Astrocyte (in vitro differentiated cells and primary cell): ENCODE measurements around the gene CSF2RB. TPM values are rescaled to one million over a fixed set of nuclear protein-coding genes. Genes with fewer than 3 reads are reported as not detected.

ENCODE experiments used
- DNase-seq: peaks from one replicate; pipeline ENCODE4 v3.0.0-alpha.2; 2010; ENCODE audit warnings: low read depth
- FAIRE-seq: peaks from 2 replicates; lab custom pipeline; 2011; peaks lifted over from hg19 to GRCh38; lab: Jason Lieb, UNC
- H2AFZ ChIP-seq: 2 replicates; pipeline ENCODE4 v1.6.0; 2012; ENCODE audit warnings: low read depth, low read length, inconsistent platforms
- H3K27ac ChIP-seq: 2 replicates; pipeline ENCODE4 v1.5.1; 2011; ENCODE audit warnings: low read depth, low read length, inconsistent platforms
- H3K27me3 ChIP-seq: 2 replicates; pipeline ENCODE4 v1.6.0; 2011; ENCODE audit warnings: low read length, inconsistent platforms; ENCODE audit not compliant: insufficient read depth
- H3K36me3 ChIP-seq: 2 replicates; pipeline ENCODE4 v1.5.1; 2011; ENCODE audit warnings: low read length, inconsistent platforms; ENCODE audit not compliant: insufficient read depth
- H3K4me1 ChIP-seq: 2 replicates; pipeline ENCODE4 v1.5.1; 2011; ENCODE audit warnings: low read length, inconsistent platforms; ENCODE audit not compliant: insufficient read depth
- H3K4me2 ChIP-seq: 2 replicates; pipeline ENCODE4 v1.6.0; 2012; ENCODE audit warnings: low read length, inconsistent platforms
- H3K4me3 ChIP-seq: 2 replicates; pipeline ENCODE4 v1.5.1; 2011; ENCODE audit warnings: low read depth, mild to moderate bottlenecking, low read length, inconsistent platforms; ENCODE audit not compliant: insufficient read depth
- H3K79me2 ChIP-seq: 2 replicates; pipeline ENCODE4 v1.6.0; 2012; ENCODE audit warnings: mild to moderate bottlenecking, low read length, inconsistent platforms; ENCODE audit not compliant: insufficient read depth
- H3K9ac ChIP-seq: 2 replicates; pipeline ENCODE4 v1.6.0; 2012; ENCODE audit warnings: mild to moderate bottlenecking, low read length, inconsistent platforms
- H3K9me3 ChIP-seq: 2 replicates; pipeline ENCODE4 v1.5.1; 2012; ENCODE audit warnings: low read depth, mild to moderate bottlenecking, low read length, inconsistent platforms; ENCODE audit not compliant: insufficient read depth
- H4K20me1 ChIP-seq: 2 replicates; pipeline ENCODE4 v1.6.0; 2012; ENCODE audit warnings: low read length, inconsistent platforms; ENCODE audit not compliant: insufficient read depth
- H3K27ac Mint-ChIP-seq: one replicate; pipeline ENCODE4 v1.8.0; 2021; ENCODE audit warnings: mild to moderate bottlenecking, mixed read lengths; ENCODE audit not compliant: unreplicated experiment
- H3K27me3 Mint-ChIP-seq: one replicate; pipeline ENCODE4 v1.8.0; 2021; ENCODE audit warnings: low read depth, mixed read lengths; ENCODE audit not compliant: unreplicated experiment
- H3K36me3 Mint-ChIP-seq: one replicate; pipeline ENCODE4 v1.8.0; 2021; ENCODE audit warnings: low read depth, mixed read lengths; ENCODE audit not compliant: unreplicated experiment
- H3K4me1 Mint-ChIP-seq: one replicate; pipeline ENCODE4 v1.8.0; 2021; ENCODE audit warnings: low read depth, mixed read lengths; ENCODE audit not compliant: unreplicated experiment
- H3K4me3 Mint-ChIP-seq: one replicate; pipeline ENCODE4 v1.8.0; 2021; ENCODE audit warnings: mild to moderate bottlenecking, moderate library complexity, mixed read lengths; ENCODE audit not compliant: unreplicated experiment
- H3K9me3 Mint-ChIP-seq: one replicate; pipeline ENCODE4 v1.8.0; 2021; ENCODE audit warnings: mild to moderate bottlenecking, mixed read lengths; ENCODE audit not compliant: unreplicated experiment
- EZH2 ChIP-seq: IDR thresholded peaks from 2 replicates; pipeline ENCODE4 v1.6.1; 2012; ENCODE audit warnings: mild to moderate bottlenecking, low read length, inconsistent platforms; ENCODE audit not compliant: insufficient read depth
- total RNA-seq: library from RNA; stranded (reverse); gene quantifications from 2 replicates; pipeline ENCODE4 v1.2.1, GENCODE V29; 2021
- TF ChIP-seq, protein P1 (sequence below): IDR thresholded peaks from 2 replicates; pipeline ENCODE4 v1.5.1; 2011; ENCODE audit warnings: low read depth, mild to moderate bottlenecking, inconsistent platforms, low read length, moderate library complexity; ENCODE audit not compliant: insufficient read depth

The CSF2RB gene
- total RNA-seq, 1 donor from 2014 or later: 0.09 TPM

GRCh38 chr22:36976606-36977005 lies 63.2 kb downstream of the CSF2RB start:
- Mint-ChIP-seq H3K36me3 (no peaks in the 10 kb centered on the region), H3K9me3 (peaks cover 3% of the 10 kb centered on the region), H3K27me3 (peaks cover 33% of the 10 kb centered on the region), H3K4me3 (no peak overlapping the region), H3K27ac (peak overlapping the region; percentile 34), H3K4me1 (peaks cover 1% of the 10 kb centered on the region)
- Histone ChIP-seq H2AFZ (no peak overlapping the region), H3K36me3 (no peaks in the 10 kb centered on the region), H3K4me1 (no peaks in the 10 kb centered on the region), H4K20me1 (no peaks in the 10 kb centered on the region), H3K27me3 (peaks cover 2% of the 10 kb centered on the region), H3K4me2 (no peak overlapping the region), H3K4me3 (no peak overlapping the region), H3K79me2 (no peaks in the 10 kb centered on the region), H3K27ac (no peak overlapping the region), H3K9me3 (no peaks in the 10 kb centered on the region), H3K9ac (no peak overlapping the region)
- TF ChIP-seq, protein P1, sequence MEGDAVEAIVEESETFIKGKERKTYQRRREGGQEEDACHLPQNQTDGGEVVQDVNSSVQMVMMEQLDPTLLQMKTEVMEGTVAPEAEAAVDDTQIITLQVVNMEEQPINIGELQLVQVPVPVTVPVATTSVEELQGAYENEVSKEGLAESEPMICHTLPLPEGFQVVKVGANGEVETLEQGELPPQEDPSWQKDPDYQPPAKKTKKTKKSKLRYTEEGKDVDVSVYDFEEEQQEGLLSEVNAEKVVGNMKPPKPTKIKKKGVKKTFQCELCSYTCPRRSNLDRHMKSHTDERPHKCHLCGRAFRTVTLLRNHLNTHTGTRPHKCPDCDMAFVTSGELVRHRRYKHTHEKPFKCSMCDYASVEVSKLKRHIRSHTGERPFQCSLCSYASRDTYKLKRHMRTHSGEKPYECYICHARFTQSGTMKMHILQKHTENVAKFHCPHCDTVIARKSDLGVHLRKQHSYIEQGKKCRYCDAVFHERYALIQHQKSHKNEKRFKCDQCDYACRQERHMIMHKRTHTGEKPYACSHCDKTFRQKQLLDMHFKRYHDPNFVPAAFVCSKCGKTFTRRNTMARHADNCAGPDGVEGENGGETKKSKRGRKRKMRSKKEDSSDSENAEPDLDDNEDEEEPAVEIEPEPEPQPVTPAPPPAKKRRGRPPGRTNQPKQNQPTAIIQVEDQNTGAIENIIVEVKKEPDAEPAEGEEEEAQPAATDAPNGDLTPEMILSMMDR: no peak
- no peak for DNase-seq
- FAIRE-seq: no peak

DNA sequence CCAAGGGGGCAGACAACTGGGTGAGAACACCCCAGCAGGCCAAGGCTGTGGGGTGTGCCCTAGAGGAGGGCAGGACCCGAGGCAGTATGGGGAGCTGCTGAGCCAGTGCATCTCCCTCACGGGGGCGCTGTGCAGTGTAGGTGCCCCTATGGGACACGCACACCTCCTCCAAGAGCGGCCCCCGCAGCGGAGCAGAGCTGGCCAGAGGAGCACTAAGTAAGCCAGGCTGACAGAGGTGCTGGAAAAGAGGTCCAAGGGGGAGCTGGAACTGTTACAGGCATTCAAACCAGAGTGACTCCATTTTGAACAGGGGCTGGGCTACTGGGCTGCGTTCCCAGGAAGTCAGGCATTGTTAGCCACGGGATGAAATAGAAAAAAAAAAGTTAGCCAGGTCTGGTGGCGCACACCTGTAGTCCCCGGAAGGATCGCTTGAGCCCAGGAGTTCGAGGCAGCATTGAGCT lies 64.0 kb downstream of the CSF2RB start:
- FAIRE-seq: no peak
- no peaks in the 10 kb centered on the region for H4K20me1 ChIP-seq
- peaks cover 32% of the 10 kb centered on the region for H3K27me3 Mint-ChIP-seq
- TF ChIP-seq, protein P1: peak; percentile 25
- TF ChIP-seq EZH2: no peak
- peaks cover 1% of the 10 kb centered on the region for H3K4me1 Mint-ChIP-seq
- peak overlapping the region; percentile 72 for H2AFZ ChIP-seq
- H3K4me3 Mint-ChIP-seq: peak overlapping the region; percentile 77
- no peak overlapping the region for H3K27ac ChIP-seq
- peak; percentile 5 for DNase-seq
- no peaks in the 10 kb centered on the region for H3K9me3 ChIP-seq
- H3K4me2 ChIP-seq: peak overlapping the region; percentile 85
- H3K36me3 Mint-ChIP-seq: no peaks in the 10 kb centered on the region
- H3K79me2 ChIP-seq: no peaks in the 10 kb centered on the region
- H3K4me1 ChIP-seq: no peaks in the 10 kb centered on the region
- H3K27me3 ChIP-seq: peaks cover 2% of the 10 kb centered on the region
- H3K27ac Mint-ChIP-seq: peak overlapping the region; percentile 69
- peaks cover 3% of the 10 kb centered on the region for H3K9me3 Mint-ChIP-seq
- H3K4me3 ChIP-seq: peak overlapping the region; percentile 48
- peak overlapping the region; percentile 1 for H3K9ac ChIP-seq
- H3K36me3 ChIP-seq: no peaks in the 10 kb centered on the region

GRCh38 chr22:36977947-36978660 lies 64.7 kb downstream of the CSF2RB start:
- no peaks in the 10 kb centered on the region for H3K9me3 ChIP-seq
- H3K4me3 ChIP-seq: peak overlapping the region; percentile 48
- no peak overlapping the region for H3K27ac ChIP-seq
- H4K20me1 ChIP-seq: no peaks in the 10 kb centered on the region
- TF ChIP-seq, protein P1: peak; percentile 75
- TF ChIP-seq EZH2: no peak
- peak overlapping the region; percentile 72 for H2AFZ ChIP-seq
- peaks cover 3% of the 10 kb centered on the region for H3K9me3 Mint-ChIP-seq
- no peaks in the 10 kb centered on the region for H3K79me2 ChIP-seq
- no peaks in the 10 kb centered on the region for H3K4me1 ChIP-seq
- DNase-seq: peak; percentile 52
- H3K4me1 Mint-ChIP-seq: peaks cover 1% of the 10 kb centered on the region
- H3K27me3 ChIP-seq: peaks cover 4% of the 10 kb centered on the region
- no peaks in the 10 kb centered on the region for H3K36me3 ChIP-seq
- FAIRE-seq: peak; percentile 87
- no peak overlapping the region for H3K27ac Mint-ChIP-seq
- peaks cover 34% of the 10 kb centered on the region for H3K27me3 Mint-ChIP-seq
- H3K36me3 Mint-ChIP-seq: no peaks in the 10 kb centered on the region
- peak overlapping the region; percentile 1 for H3K9ac ChIP-seq
- H3K4me3 Mint-ChIP-seq: peak overlapping the region; percentile 77
- peak overlapping the region; percentile 85 for H3K4me2 ChIP-seq
